H9 (cell line): ENCODE measurements around the gene DPM2. TPM values are rescaled to one million over a fixed set of nuclear protein-coding genes. Genes with fewer than 3 reads are reported as not detected.

Experiments used
- DNase-seq: peaks from one replicate; pipeline ENCODE4 v3.0.0-alpha.2; 2017
- H2AFZ ChIP-seq: one replicate; pipeline ENCODE4 v1.6.1; 2013; ENCODE audit warnings: mild to moderate bottlenecking, low read length, control low read depth, moderate library complexity
- H2AK5ac ChIP-seq: 2 replicates; pipeline ENCODE4 v1.6.1; 2013; ENCODE audit warnings: low read length, control low read depth, mixed read lengths; ENCODE audit not compliant: insufficient read length
- H2BK120ac ChIP-seq: one replicate; pipeline ENCODE4 v1.6.1; 2013; ENCODE audit warnings: low read depth, mild to moderate bottlenecking, low read length, control low read depth, inconsistent platforms; ENCODE audit not compliant: poor library complexity, severe bottlenecking
- H2BK12ac ChIP-seq: 2 replicates; pipeline ENCODE4 v1.6.1; 2013; ENCODE audit warnings: low read length, control low read depth, mixed read lengths, low read depth; ENCODE audit not compliant: insufficient read length
- H2BK15ac ChIP-seq: 2 replicates; pipeline ENCODE4 v1.6.1; 2013; ENCODE audit warnings: low read depth, low read length, control low read depth
- H2BK20ac ChIP-seq: one replicate; pipeline ENCODE4 v1.6.1; 2013; ENCODE audit warnings: low read depth, mild to moderate bottlenecking, low read length, control low read depth, inconsistent platforms; ENCODE audit not compliant: poor library complexity, severe bottlenecking
- H2BK5ac ChIP-seq: 2 replicates; pipeline ENCODE4 v1.6.1; 2013; ENCODE audit warnings: low read length, control low read depth, mixed read lengths; ENCODE audit not compliant: insufficient read length
- H3K14ac ChIP-seq: 2 replicates; pipeline ENCODE4 v1.6.1; 2013; ENCODE audit warnings: low read length, control low read depth; ENCODE audit not compliant: insufficient read depth
- H3K18ac ChIP-seq: 2 replicates; pipeline ENCODE4 v1.6.1; 2013; ENCODE audit warnings: low read depth, mild to moderate bottlenecking, mixed read lengths, low read length, control low read depth; ENCODE audit not compliant: insufficient read length
- H3K23ac ChIP-seq: 2 replicates; pipeline ENCODE4 v1.6.1; 2013; ENCODE audit warnings: low read length, control low read depth, mixed read lengths, low read depth; ENCODE audit not compliant: insufficient read length
- H3K23me2 ChIP-seq: 2 replicates; pipeline ENCODE4 v1.6.1; 2013; ENCODE audit warnings: low read depth, mild to moderate bottlenecking, mixed read lengths, low read length, control low read depth; ENCODE audit not compliant: insufficient read length, poor library complexity, severe bottlenecking
- H3K27ac ChIP-seq: 2 replicates; pipeline ENCODE4 v1.5.1; 2013; ENCODE audit warnings: low read length, control low read depth, mixed read lengths, low read depth; ENCODE audit not compliant: insufficient read length
- H3K27me3 ChIP-seq: 2 replicates; pipeline ENCODE4 v1.6.1; 2013; ENCODE audit warnings: low read length, control low read depth, inconsistent platforms; ENCODE audit not compliant: insufficient read depth
- H3K4ac ChIP-seq: 2 replicates; pipeline ENCODE4 v1.6.1; 2013; ENCODE audit warnings: low read depth, mild to moderate bottlenecking, control low read depth, inconsistent platforms, low read length, moderate library complexity
- H3K4me1 ChIP-seq: 2 replicates; pipeline ENCODE4 v1.6.1; 2013; ENCODE audit warnings: low read length, control low read depth, inconsistent platforms; ENCODE audit not compliant: insufficient read depth
- H3K4me2 ChIP-seq: 2 replicates; pipeline ENCODE4 v1.6.1; 2013; ENCODE audit warnings: low read length, control low read depth, mixed read lengths; ENCODE audit not compliant: insufficient read length, insufficient read depth
- H3K56ac ChIP-seq: 2 replicates; pipeline ENCODE4 v1.6.1; 2013; ENCODE audit warnings: low read depth, mild to moderate bottlenecking, mixed read lengths, low read length, control low read depth; ENCODE audit not compliant: insufficient read length
- H3K79me1 ChIP-seq: 2 replicates; pipeline ENCODE4 v1.6.1; 2013; ENCODE audit warnings: low read depth, mild to moderate bottlenecking, moderate library complexity, low read length, control low read depth, inconsistent platforms; ENCODE audit not compliant: insufficient read depth, poor library complexity, severe bottlenecking
- H3K79me2 ChIP-seq: 2 replicates; pipeline ENCODE4 v1.6.1; 2013; ENCODE audit warnings: low read length, control low read depth, inconsistent platforms; ENCODE audit not compliant: insufficient read depth
- H3K9ac ChIP-seq: 2 replicates; pipeline ENCODE4 v1.6.1; 2013; ENCODE audit warnings: low read length, control low read depth, mixed read lengths; ENCODE audit not compliant: insufficient read length; ENCODE audit errors: extremely low read depth
- H3K9me3 ChIP-seq: one replicate; pipeline ENCODE4 v1.6.1; 2013; ENCODE audit warnings: low read depth, low read length, inconsistent platforms; ENCODE audit not compliant: control insufficient read depth
- H3T11ph ChIP-seq: one replicate; pipeline ENCODE4 v1.6.1; 2013; ENCODE audit warnings: mild to moderate bottlenecking, low read length, control low read depth, inconsistent platforms
- H4K20me1 ChIP-seq: one replicate; pipeline ENCODE4 v1.6.1; 2013; ENCODE audit not compliant: control insufficient read depth, insufficient read length, insufficient read depth
- H4K5ac ChIP-seq: 2 replicates; pipeline ENCODE4 v1.6.1; 2013; ENCODE audit warnings: low read depth, mild to moderate bottlenecking, mixed read lengths, low read length, control low read depth; ENCODE audit not compliant: insufficient read length
- H4K8ac ChIP-seq: replicated peaks from 2 replicates; pipeline ENCODE4 v1.6.1; 2013; ENCODE audit warnings: low read length, control low read depth, mixed read lengths, low read depth; ENCODE audit not compliant: insufficient read length
- H4K91ac ChIP-seq: 2 replicates; pipeline ENCODE4 v1.6.1; 2013; ENCODE audit warnings: low read depth, mild to moderate bottlenecking, moderate library complexity, mixed read lengths, low read length, control low read depth; ENCODE audit not compliant: insufficient read length
- H3K27ac Mint-ChIP-seq, 3 experiments: 2 replicates in 2 of 3; 3 replicates in 1 of 3; pipeline ENCODE4 v1.8.0; 2020 to 2021; ENCODE audit warnings: mixed read lengths in 3 of 3, mild to moderate bottlenecking in 1 of 3, moderate library complexity in 1 of 3
- H3K27me3 Mint-ChIP-seq: 2 replicates; pipeline ENCODE4 v1.8.0; 2021; ENCODE audit warnings: low read depth, mild to moderate bottlenecking, moderate library complexity, mixed read lengths
- H3K36me3 Mint-ChIP-seq, 3 experiments: 2 replicates in 2 of 3; 3 replicates in 1 of 3; pipeline ENCODE4 v1.8.0; 2020 to 2021; ENCODE audit warnings: low read depth in 3 of 3, mixed read lengths in 3 of 3; ENCODE audit not compliant: insufficient read depth in 1 of 3
- H3K4me1 Mint-ChIP-seq, 2 experiments: 2 replicates each; pipeline ENCODE4 v1.8.0; 2020; ENCODE audit warnings: mixed read lengths in 2 of 2
- H3K4me3 Mint-ChIP-seq, 2 experiments: 2 replicates in 1 of 2; 3 replicates in 1 of 2; pipeline ENCODE4 v1.8.0; 2020 to 2021; ENCODE audit warnings: mild to moderate bottlenecking in 2 of 2, mixed read lengths in 2 of 2, moderate library complexity in 1 of 2
- H3K9me3 Mint-ChIP-seq, 2 experiments: 2 replicates in 1 of 2; 3 replicates in 1 of 2; pipeline ENCODE4 v1.8.0; 2020; ENCODE audit warnings: mild to moderate bottlenecking in 2 of 2, mixed read lengths in 2 of 2, moderate library complexity in 1 of 2
- WGBS: extraction: QIAGEN DNeasy Blood & Tissue Kit; methylation state at CpG from one replicate; pipeline ENCODE4 v1.1.7; 2013; ENCODE audit warnings: missing lambda C conversion rate, low lambda C conversion rate, mixed read lengths; ENCODE audit not compliant: insufficient read length; ENCODE audit errors: extremely low coverage; 5-methylcytosine and 5-hydroxymethylcytosine counted together
- total RNA-seq: library from RNA; stranded (reverse); gene quantifications from 2 replicates; pipeline ENCODE4 v1.2.1, GENCODE V29; 2021
- TF ChIP-seq, protein P1 (sequence below): fragments of 200-600 bp; sonication (generic); conservative IDR thresholded peaks from 3 replicates; pipeline ENCODE4 v1.8.0; 2021; ENCODE audit warnings: antibody characterized with exemption, mild to moderate bottlenecking

DPM2 gene
- total RNA-seq, 1 experiment from 2014 or later = 46.1 TPM

DNA sequence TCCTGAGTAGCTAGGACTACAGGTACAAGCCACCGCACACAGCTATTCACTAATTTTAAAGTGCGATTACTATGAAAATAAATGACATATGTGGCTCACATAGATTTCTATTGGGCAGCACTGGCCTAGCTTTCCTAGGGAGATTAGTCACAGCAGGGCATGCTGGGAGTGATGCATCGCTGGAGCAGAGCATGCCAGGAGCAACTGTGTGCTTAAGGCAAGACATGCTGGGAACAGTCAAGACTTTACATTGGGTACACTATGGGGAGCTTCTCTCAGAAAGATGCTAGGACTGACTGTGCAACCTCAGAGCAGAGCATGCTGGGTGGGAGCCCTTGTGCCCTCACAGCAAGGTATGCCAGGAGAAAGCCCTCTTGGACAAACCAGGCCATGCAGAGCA, 47.6 kb downstream of the DPM2 start:
- Histone ChIP-seq H3K23me2 (no peaks in the 10 kb centered on the region), H3K79me1 (no peaks in the 10 kb centered on the region), H4K91ac (no peak overlapping the region), H4K5ac (no peak overlapping the region), H3K18ac (no peak overlapping the region), H3K4me1 (no peaks in the 10 kb centered on the region), H3K56ac (no peak overlapping the region), H3K27ac (no peak overlapping the region), H2BK5ac (no peak overlapping the region), H4K8ac (no peak overlapping the region), H2BK15ac (no peak overlapping the region), H3K14ac (no peak overlapping the region), H3K9ac (no peak overlapping the region), H2AFZ (no peak overlapping the region), H3K23ac (no peak overlapping the region), H2BK12ac (no peak overlapping the region), H3K4me2 (no peak overlapping the region), H4K20me1 (no peaks in the 10 kb centered on the region), H3T11ph (no peak overlapping the region), H3K79me2 (no peaks in the 10 kb centered on the region), H3K4ac (no peak overlapping the region), H2BK120ac (no peak overlapping the region), H3K9me3 (no peaks in the 10 kb centered on the region), H2BK20ac (no peak overlapping the region), H2AK5ac (no peak overlapping the region), H3K27me3 (no peaks in the 10 kb centered on the region)
- TF ChIP-seq, protein P1, sequence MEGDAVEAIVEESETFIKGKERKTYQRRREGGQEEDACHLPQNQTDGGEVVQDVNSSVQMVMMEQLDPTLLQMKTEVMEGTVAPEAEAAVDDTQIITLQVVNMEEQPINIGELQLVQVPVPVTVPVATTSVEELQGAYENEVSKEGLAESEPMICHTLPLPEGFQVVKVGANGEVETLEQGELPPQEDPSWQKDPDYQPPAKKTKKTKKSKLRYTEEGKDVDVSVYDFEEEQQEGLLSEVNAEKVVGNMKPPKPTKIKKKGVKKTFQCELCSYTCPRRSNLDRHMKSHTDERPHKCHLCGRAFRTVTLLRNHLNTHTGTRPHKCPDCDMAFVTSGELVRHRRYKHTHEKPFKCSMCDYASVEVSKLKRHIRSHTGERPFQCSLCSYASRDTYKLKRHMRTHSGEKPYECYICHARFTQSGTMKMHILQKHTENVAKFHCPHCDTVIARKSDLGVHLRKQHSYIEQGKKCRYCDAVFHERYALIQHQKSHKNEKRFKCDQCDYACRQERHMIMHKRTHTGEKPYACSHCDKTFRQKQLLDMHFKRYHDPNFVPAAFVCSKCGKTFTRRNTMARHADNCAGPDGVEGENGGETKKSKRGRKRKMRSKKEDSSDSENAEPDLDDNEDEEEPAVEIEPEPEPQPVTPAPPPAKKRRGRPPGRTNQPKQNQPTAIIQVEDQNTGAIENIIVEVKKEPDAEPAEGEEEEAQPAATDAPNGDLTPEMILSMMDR = no peak
- no peak overlapping the region; a peak in 1 of 5 replicates for H3K4me3 Mint-ChIP-seq
- DNase-seq = no peak
- no peaks in the 10 kb centered on the region for H3K27me3 Mint-ChIP-seq
- H3K27ac Mint-ChIP-seq = no peak overlapping the region
- H3K4me1 Mint-ChIP-seq = peaks cover 0 to 10% of the 10 kb centered on the region in 2 experiments; a peak in 2 of 4 replicates
- peaks cover 9% of the 10 kb centered on the region in 2 experiments; a peak in 3 of 5 replicates for H3K9me3 Mint-ChIP-seq
- H3K36me3 Mint-ChIP-seq = peaks cover 38 to 68% (median 65%) of the 10 kb centered on the region in 3 experiments
- no CpG with 5 or more reads among the region's 3 CpGs for WGBS
